Activated T-helper 2 cell treated with anti-CD3 and anti-CD28 coated beads, Interferon-gamma antibody, Interleukin-2, Interleukin-4, amounts not matched to agents 10 μg/mL and 5 μg/mL and 100 μg/mL, durations not matched to agents 14 hours and 24 hours and 36 hours (primary cell): Measurements from ENCODE around the gene FAHD1. TPM values are rescaled to one million over a fixed set of nuclear protein-coding genes. Genes with fewer than 3 reads are reported as not detected.

Experiments
- DNase-seq: peaks from one replicate; pipeline ENCODE4 v3.0.0; 2021; ENCODE audit warnings: low spot score
- H3K27ac Mint-ChIP-seq: one replicate; pipeline ENCODE4 v1.8.0; 2021; ENCODE audit warnings: mixed read lengths
- H3K27me3 Mint-ChIP-seq: one replicate; pipeline ENCODE4 v1.8.0; 2021; ENCODE audit warnings: low read depth, mixed read lengths
- H3K36me3 Mint-ChIP-seq: one replicate; pipeline ENCODE4 v1.8.0; 2021; ENCODE audit warnings: low read depth, mixed read lengths
- H3K4me1 Mint-ChIP-seq: one replicate; pipeline ENCODE4 v1.8.0; 2021; ENCODE audit warnings: low read depth, mixed read lengths
- H3K4me3 Mint-ChIP-seq: one replicate; pipeline ENCODE4 v1.8.0; 2021; ENCODE audit warnings: low read depth, mild to moderate bottlenecking, moderate library complexity, mixed read lengths
- H3K9me3 Mint-ChIP-seq: one replicate; pipeline ENCODE4 v1.8.0; 2021; ENCODE audit warnings: mixed read lengths
- intact Hi-C: fragments of 100-400 bp; cut with micrococcal nuclease; formaldehyde crosslinking; loops from one replicate; pipeline ENCODE4 v1.15.1; 2023
- total RNA-seq: library from RNA; stranded (reverse); gene quantifications from 2 replicates; pipeline ENCODE4 v1.2.3, GENCODE V29; 2022

Gene FAHD1
- total RNA-seq, 1 donor from 2014 or later = 17.6 TPM

DNA sequence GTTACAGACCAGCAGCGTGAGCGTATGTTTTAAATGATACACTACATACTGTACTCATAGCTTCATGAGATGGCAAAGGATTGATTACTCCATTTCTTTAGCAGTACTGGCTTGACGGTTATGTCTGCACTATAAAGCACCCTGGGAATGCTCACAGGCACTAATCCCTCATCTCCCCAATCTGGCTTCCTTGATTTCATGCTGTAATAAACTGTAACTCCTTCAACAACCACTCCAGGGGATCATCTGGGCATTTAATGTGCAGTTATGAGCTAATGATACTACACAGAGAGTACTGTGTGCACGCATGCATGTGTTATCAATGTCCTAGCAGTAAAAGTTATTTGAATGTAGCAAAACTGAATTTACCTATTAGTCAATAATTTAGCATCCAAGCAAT is 24.8 kb downstream of the FAHD1 start:
- peaks cover 4% of the 10 kb centered on the region for H3K27me3 Mint-ChIP-seq
- peaks cover 13% of the 10 kb centered on the region for H3K4me1 Mint-ChIP-seq
- no peak overlapping the region for H3K27ac Mint-ChIP-seq
- no peak for DNase-seq
- intact Hi-C loops = no loop called here
- no peak overlapping the region for H3K4me3 Mint-ChIP-seq
- no peaks in the 10 kb centered on the region for H3K36me3 Mint-ChIP-seq
- no peaks in the 10 kb centered on the region for H3K9me3 Mint-ChIP-seq

- peaks cover 14% of the 10 kb centered on the region for H3K4me1 Mint-ChIP-seq
- no peaks in the 10 kb centered on the region for H3K36me3 Mint-ChIP-seq
- no peak overlapping the region for H3K4me3 Mint-ChIP-seq
- peaks cover 25% of the 10 kb centered on the region for H3K27me3 Mint-ChIP-seq
- no peak overlapping the region for H3K27ac Mint-ChIP-seq
- H3K9me3 Mint-ChIP-seq = no peaks in the 10 kb centered on the region
- intact Hi-C loops = loop anchor here (5.0 kb wide), 1 partner anchor 85 kb away; the partner anchor contains the start of gene MSRB1
- DNase-seq = no peak
Measured at GRCh38 chr16:1857433-1858097, 30.6 kb downstream of the FAHD1 start.

DNA sequence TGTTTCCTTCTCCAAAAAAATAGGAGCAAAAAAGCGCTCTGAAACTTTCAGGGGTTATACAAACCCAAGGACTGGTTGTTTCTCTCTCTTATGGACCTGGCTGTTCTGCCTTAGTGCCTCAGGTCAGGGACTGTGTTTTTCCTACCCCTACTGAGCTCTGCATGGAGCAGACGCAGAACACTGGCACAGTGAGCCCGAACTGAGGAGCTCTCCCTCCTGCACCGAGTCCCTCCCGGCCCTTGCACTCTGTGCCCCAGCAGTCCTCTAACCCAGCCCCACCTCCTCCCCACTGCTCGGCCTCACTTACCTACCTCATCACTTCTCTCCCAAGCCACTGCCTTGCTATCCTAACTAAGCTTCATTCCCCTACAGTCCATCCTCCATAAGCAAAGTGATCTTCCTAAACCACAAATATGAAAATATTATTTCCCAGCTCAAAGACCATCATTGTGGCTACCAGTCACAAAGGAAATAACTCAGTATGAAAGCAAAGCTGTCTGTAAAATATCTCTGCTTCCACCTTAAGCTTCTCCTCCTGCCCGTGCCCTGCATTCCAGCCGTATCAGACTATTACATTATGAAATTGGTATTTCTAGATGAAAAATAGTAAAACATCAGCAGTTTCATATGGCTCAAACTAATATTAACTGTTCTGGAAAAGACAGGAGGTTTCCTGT is 31.3 kb downstream of the FAHD1 start:
- peaks cover 25% of the 10 kb centered on the region for H3K27me3 Mint-ChIP-seq
- peaks cover 14% of the 10 kb centered on the region for H3K4me1 Mint-ChIP-seq
- H3K4me3 Mint-ChIP-seq = no peak overlapping the region
- H3K27ac Mint-ChIP-seq = no peak overlapping the region
- H3K9me3 Mint-ChIP-seq = no peaks in the 10 kb centered on the region
- H3K36me3 Mint-ChIP-seq = no peaks in the 10 kb centered on the region
- intact Hi-C loops = loop anchor here (5.0 kb wide), 1 partner anchor 84 kb away; the partner anchor contains the start of gene MSRB1
- no peak for DNase-seq

- intact Hi-C loops = loop anchor here (5.0 to 10.0 kb wide), 3 partner anchors 65 to 283 kb away; partner anchors contain the start of gene MSRB1
Measured at GRCh38 chr16:1859650-1860049, 32.6 kb downstream of the FAHD1 start.

GRCh38 chr16:1861730-1862129 is 34.7 kb downstream of the FAHD1 start:
- no peak for DNase-seq
- H3K9me3 Mint-ChIP-seq = no peaks in the 10 kb centered on the region
- peaks cover 30% of the 10 kb centered on the region for H3K27me3 Mint-ChIP-seq
- intact Hi-C loops = loop anchor here (5.0 to 10.0 kb wide), 2 partner anchors 63 to 281 kb away; no protein-coding TSS in a partner anchor
- H3K27ac Mint-ChIP-seq = no peak overlapping the region
- H3K36me3 Mint-ChIP-seq = no peaks in the 10 kb centered on the region
- H3K4me3 Mint-ChIP-seq = no peak overlapping the region
- peaks cover 1% of the 10 kb centered on the region for H3K4me1 Mint-ChIP-seq

More at GRCh38 chr16:1859650-1860049, 32.6 kb downstream of the FAHD1 start:
- Mint-ChIP-seq H3K27ac (no peak overlapping the region), H3K36me3 (no peaks in the 10 kb centered on the region), H3K4me1 (peaks cover 12% of the 10 kb centered on the region), H3K27me3 (peaks cover 25% of the 10 kb centered on the region), H3K9me3 (no peaks in the 10 kb centered on the region), H3K4me3 (no peak overlapping the region)
- DNase-seq = no peak

DNA sequence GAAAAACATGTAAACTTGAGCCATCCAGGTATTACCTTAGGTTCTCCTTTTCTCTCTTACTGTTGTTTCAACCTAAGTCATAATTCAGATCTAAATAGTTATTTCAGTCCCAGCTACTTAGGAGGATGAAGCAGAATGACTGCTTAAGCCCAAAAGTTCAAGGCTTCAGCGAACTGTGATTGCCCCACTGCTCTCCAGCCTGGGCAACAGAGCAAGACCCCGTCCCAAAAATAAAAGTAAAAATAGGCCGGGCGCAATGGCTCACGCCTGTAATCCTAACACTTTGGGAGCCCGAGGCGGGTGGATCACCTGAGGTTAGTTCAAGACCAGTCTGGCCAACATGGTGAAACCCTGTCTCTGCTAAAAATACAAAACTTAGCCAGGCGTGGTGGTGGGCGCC is 35.4 kb downstream of the FAHD1 start:
- Mint-ChIP-seq H3K27ac (no peak overlapping the region), H3K27me3 (peaks cover 25% of the 10 kb centered on the region), H3K9me3 (no peaks in the 10 kb centered on the region), H3K4me3 (no peak overlapping the region), H3K36me3 (no peaks in the 10 kb centered on the region), H3K4me1 (peaks cover 1% of the 10 kb centered on the region)
- DNase-seq = no peak
- intact Hi-C loops = loop anchor here (5.0 to 10.0 kb wide), 2 partner anchors 62 to 280 kb away; no protein-coding TSS in a partner anchor

- DNase-seq = no peak
- Mint-ChIP-seq H3K4me1 (peaks cover 1% of the 10 kb centered on the region), H3K27me3 (peaks cover 16% of the 10 kb centered on the region), H3K9me3 (no peaks in the 10 kb centered on the region), H3K27ac (no peak overlapping the region), H3K36me3 (no peaks in the 10 kb centered on the region), H3K4me3 (no peak overlapping the region)
- intact Hi-C loops = loop anchor here (5.0 to 10.0 kb wide), 2 partner anchors 61 to 278 kb away; no protein-coding TSS in a partner anchor
Measured at GRCh38 chr16:1863681-1864460, 36.9 kb downstream of the FAHD1 start.

DNA sequence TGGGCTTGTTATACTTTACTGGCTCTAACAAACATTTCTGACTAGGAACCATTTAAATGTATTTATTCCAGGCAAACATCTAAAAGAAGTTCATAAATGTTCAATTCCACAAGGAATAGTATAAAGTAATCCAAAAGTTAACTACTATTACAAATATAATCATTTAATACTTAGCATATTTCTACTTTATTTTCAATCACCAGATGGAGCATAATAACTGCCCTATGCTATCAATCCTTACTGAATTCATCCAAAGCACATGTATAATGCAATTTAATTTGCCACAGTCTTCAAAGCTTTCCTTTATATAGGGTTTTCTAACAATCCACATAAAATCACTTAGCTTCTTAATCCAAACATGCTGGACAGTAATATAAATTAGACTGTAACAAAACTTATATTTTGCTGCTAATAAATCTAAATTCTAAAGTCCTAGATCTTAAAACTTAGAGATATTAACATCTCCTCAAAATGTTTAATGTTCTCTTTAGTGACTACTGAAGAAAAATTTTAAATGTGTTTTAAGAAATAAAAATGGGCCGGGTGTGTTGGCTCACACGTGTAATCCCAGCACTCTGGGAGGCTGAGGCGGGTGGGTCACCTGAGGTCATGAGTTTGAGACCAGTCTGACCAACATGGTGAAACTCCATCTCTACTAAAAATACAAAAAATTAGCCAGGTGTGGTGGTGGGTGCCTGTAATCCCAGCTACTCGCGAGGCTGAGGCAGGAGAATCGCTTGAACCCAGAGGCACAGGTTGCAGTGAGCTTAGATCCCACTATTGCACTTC is 39.1 kb downstream of the FAHD1 start:
- intact Hi-C loops = loop anchor here (10.0 kb wide), 1 partner anchor 59 kb away; no protein-coding TSS in a partner anchor
- Mint-ChIP-seq H3K4me1 (peaks cover 1% of the 10 kb centered on the region), H3K4me3 (no peak overlapping the region), H3K27me3 (peaks cover 5% of the 10 kb centered on the region), H3K36me3 (no peaks in the 10 kb centered on the region), H3K27ac (no peak overlapping the region), H3K9me3 (no peaks in the 10 kb centered on the region)
- DNase-seq = no peak

DNA sequence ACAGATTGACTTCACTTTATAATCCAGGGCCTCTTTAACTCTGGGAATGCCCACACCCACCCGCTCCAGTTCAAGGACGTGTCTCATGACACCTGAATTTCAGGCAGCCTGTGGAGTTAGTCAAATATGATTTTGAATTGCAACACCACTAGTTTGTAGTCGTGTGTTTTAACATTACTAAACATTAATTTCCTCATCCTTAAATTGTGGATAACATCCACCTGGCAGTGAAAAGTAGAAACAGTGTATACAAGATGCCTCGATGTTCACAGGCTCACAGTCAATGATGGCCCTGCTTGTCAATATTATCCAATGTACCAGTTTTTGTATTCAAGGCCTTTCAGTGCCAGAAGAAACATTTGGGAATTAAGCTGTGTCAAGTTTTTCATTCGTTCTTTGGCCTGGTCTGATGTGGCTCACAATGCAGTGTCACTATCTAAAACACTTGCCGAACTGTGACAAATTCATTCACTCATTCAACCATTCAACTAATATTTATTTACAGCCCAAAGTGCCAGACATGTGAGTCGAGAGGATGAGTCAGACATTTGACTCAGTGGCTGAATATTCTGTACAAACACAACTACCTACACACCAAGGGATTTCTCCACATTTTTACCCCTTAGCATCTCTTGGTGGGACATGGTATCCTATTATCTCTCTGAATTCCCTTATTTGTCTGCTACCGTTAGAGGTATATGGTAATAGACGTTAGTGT is 43.5 kb downstream of the FAHD1 start:
- intact Hi-C loops = no loop called here
- H3K4me1 Mint-ChIP-seq = no peaks in the 10 kb centered on the region
- H3K27ac Mint-ChIP-seq = no peak overlapping the region
- H3K27me3 Mint-ChIP-seq = peaks cover 14% of the 10 kb centered on the region
- no peaks in the 10 kb centered on the region for H3K9me3 Mint-ChIP-seq
- DNase-seq = no peak
- H3K4me3 Mint-ChIP-seq = no peak overlapping the region
- no peaks in the 10 kb centered on the region for H3K36me3 Mint-ChIP-seq

DNA sequence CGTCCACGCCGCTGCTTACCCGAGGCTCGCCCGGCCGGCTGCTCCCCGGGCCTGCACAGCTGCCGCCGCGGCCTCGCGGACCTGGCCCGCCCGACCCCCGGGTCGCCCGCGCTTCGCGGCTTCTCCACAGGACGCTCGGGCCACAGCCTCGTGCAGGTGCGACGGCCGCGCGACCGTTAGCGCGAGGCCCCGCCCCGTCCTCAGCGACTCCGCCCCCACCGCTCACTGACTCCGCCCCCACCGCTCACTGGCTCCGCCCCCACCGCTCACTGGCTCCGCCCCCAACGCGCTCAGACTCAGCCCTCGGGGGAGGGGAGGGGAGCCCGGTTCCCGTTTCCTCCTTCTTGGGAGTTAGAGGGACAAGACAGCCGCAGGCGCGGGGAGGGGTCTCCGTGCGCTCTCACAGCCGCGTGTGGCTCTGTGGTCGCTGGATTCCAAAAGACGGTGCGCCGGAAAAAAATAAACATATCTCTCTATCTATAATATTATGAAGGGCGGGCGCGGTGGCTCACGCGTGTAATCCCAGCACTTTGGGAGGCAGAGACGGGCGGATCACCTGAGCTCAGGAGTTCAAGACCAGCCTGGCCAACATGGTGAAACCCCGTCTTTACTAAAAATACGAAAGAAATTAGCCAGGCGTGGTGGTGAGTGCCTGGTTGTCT is 45.1 kb downstream of the FAHD1 start, which contains the start of gene MEIOB:
MEIOB (minus strand) TSS at position 191 of the 662 bp plus-strand sequence. CDS start 3,989 bp downstream, outside the sequence.
- H3K9me3 Mint-ChIP-seq = no peaks in the 10 kb centered on the region
- no peaks in the 10 kb centered on the region for H3K4me1 Mint-ChIP-seq
- H3K27ac Mint-ChIP-seq = no peak within 1 kb of the TSS
- H3K36me3 Mint-ChIP-seq = no peaks in the 10 kb centered on the region
- H3K27me3 Mint-ChIP-seq = peaks cover 15% of the 10 kb centered on the region
- peak; percentile 15 for DNase-seq
- H3K4me3 Mint-ChIP-seq = peak within 1 kb of the TSS; percentile 69
- intact Hi-C loops = no loop called here

DNA sequence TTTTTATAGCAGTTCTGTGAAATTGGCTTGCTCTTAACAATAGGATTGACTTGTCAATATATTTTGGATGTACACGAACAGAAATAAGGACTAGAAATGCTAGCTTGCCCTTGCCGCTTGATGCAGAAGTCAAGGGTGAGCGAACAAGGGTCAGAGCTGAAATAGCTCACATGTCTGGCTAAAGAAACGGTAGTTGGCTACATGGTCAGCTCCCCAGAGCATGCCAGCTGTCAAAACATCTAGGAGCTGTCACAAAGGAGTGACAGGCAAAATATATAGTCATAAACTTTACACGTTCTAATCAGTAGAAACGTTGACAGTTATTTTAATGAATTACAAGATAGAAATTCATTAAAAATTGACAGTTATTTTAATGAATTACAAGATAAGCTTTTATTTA is 47.8 kb downstream of the FAHD1 start:
- no peak for DNase-seq
- Mint-ChIP-seq H3K27ac (no peak overlapping the region), H3K4me1 (no peaks in the 10 kb centered on the region), H3K9me3 (no peaks in the 10 kb centered on the region), H3K27me3 (peaks cover 22% of the 10 kb centered on the region), H3K4me3 (no peak overlapping the region), H3K36me3 (no peaks in the 10 kb centered on the region)
- intact Hi-C loops = no loop called here
